ENCODE results near the gene R3HDM2. TPM values are rescaled to one million over a fixed set of nuclear protein-coding genes. Genes with fewer than 3 reads are reported as not detected.

R3HDM2 gene
- polyA plus RNA-seq, 3 donors = 60.6 to 67.5 (median 66.1) TPM

- no peak for DNase-seq (ENCODE audit: low read depth in 3 of 3, low spot score in 2 of 3)
These were observed 196.6 kb downstream of the R3HDM2 start for GRCh38 chr12:57234233-57234570.

DNA sequence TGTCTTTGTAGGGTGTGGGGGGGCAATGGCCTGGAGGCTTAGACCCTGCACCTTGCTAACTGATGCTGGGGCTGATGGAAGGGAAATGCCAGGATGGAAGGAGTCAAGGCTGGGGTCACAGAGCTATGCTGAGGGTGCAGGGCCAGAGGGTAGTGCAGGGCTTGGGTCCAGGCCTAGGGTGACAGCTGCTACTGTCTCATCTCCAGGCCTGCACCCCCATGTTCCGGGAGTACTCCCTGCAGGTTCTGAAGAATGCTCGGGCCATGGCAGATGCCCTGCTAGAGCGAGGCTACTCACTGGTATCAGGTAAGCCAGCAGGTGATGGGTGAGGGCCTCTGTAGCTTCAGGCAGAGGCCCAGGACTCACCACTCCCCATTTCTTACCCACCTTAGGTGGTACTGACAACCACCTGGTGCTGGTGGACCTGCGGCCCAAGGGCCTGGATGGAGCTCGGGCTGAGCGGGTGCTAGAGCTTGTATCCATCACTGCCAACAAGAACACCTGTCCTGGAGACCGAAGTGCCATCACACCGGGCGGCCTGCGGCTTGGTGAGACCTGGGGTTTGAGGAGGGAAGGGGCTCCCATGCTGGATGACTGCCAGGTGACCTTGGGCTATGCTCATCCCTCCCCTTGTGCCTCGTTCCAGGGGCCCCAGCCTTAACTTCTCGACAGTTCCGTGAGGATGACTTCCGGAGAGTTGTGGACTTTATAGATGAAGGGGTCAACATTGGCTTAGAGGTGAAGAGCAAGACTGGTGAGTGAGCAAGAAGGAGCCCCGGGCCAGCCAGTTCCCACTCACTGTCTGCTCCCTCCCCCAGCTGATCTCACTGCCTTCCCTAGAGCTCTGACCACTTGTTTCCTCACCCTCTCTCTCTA lies 197.2 kb downstream of the R3HDM2 start:
- no peak for DNase-seq (ENCODE audit: low read depth in 3 of 3, low spot score in 2 of 3)

GRCh38 chr12:57232156-57232756 lies 198.6 kb downstream of the R3HDM2 start:
- no peak for DNase-seq (ENCODE audit: low read depth in 3 of 3, low spot score in 2 of 3)

GRCh38 chr12:57231276-57232021 lies 199.4 kb downstream of the R3HDM2 start:
- no peak for DNase-seq (ENCODE audit: low read depth in 3 of 3, low spot score in 2 of 3)

DNA sequence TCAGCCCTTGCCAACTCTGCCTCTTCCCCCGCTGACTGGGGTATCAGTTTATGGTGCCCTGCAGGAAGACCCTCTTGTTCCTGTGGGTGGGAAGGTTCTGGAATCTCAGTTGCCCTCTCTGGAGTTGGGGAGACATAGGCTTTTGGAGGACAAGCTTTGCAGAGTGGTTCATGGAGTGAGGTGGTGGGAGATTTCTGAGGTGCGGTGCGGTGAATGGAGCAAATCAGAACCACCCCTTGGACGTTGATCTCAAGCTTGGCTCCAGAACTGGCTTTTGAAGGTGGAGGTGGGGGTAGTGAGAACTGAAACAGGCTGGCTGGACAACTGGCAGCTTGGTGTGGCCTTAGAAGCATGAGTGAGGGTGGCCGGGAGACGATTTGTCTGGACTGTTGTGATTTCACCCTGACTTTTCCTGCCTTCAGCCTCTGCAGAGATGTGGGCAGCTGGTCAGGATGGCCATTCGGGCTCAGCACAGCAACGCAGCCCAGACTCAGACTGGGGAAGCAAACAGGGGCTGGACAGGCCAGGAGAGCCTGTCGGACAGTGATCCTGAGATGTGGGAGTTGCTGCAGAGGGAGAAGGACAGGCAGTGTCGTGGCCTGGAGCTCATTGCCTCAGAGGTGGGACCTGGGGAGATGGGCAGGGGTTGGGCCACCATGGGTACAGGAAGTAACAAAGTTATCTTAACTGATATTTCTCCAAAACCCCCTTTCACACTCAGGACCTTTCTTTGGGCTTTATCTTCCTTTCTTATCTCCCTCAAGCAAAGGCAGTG lies 200.3 kb downstream of the R3HDM2 start:
- DNase-seq (ENCODE audit: low read depth in 3 of 3, low spot score in 2 of 3) = no peak

- DNase-seq (ENCODE audit: low read depth in 3 of 3, low spot score in 2 of 3) = peak; percentile 90 to 92 (median 91)
These were observed 201.0 kb downstream of the R3HDM2 start, which contains the start of gene SHMT2 for GRCh38 chr12:57229634-57230380. SHMT2 (plus strand) TSS chr12:57229711; CDS start chr12:57229779, 68 bp downstream.

GRCh38 chr12:57229046-57229633 lies 201.7 kb downstream of the R3HDM2 start:
- no peak for DNase-seq (ENCODE audit: low read depth in 3 of 3, low spot score in 2 of 3)

GRCh38 chr12:57227315-57228115 lies 203.3 kb downstream of the R3HDM2 start:
- DNase-seq (ENCODE audit: low read depth in 3 of 3, low spot score in 2 of 3) = no peak

- no peak for DNase-seq (ENCODE audit: low read depth in 3 of 3, low spot score in 2 of 3)
These were observed 204.1 kb downstream of the R3HDM2 start for GRCh38 chr12:57226588-57227314.

DNA sequence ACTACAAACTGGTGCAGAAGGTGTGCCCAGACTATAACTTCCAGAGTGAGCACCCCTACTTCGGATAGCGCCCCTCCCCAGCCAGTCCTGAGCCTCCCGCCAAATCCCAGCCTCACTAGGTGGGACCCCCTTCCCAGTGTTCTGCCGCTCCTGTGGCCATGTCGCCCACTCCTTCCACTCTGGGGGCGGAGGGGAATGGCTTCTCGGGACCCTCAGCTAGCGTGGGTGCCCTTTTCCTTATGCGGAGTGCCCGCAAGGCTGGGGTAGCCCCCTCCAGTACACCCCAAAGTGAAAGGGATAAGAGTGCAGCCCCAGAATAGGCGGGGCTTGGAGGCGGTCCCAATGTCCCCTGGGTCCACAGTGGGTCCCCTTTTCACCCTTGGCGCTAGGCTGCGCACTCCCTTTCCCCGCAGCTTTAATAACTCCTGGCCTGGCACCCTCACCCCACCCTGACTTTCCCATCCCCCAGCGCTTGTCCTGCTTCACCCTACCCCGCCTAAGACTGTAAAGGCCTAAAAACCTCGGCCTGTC lies 205.1 kb downstream of the R3HDM2 start:
- DNase-seq (ENCODE audit: low read depth in 3 of 3, low spot score in 2 of 3) = no peak

GRCh38 chr12:57224973-57225679 lies 205.7 kb downstream of the R3HDM2 start:
- no peak for DNase-seq (ENCODE audit: low read depth in 3 of 3, low spot score in 2 of 3)

GRCh38 chr12:57224278-57224972 lies 206.4 kb downstream of the R3HDM2 start:
- DNase-seq (ENCODE audit: low read depth in 3 of 3, low spot score in 2 of 3) = no peak

GRCh38 chr12:57223191-57224165 lies 207.4 kb downstream of the R3HDM2 start:
- DNase-seq (ENCODE audit: low read depth in 3 of 3, low spot score in 2 of 3) = no peak

- DNase-seq (ENCODE audit: low read depth in 3 of 3, low spot score in 2 of 3) = no peak
These were observed 208.3 kb downstream of the R3HDM2 start for GRCh38 chr12:57222286-57223190.

Measured in right renal cortex interstitium (tissue), 3 donors.